Thymus (tissue), 11 donors: ENCODE data around the gene SPTBN1. TPM values are rescaled to one million over a fixed set of nuclear protein-coding genes. Genes with fewer than 3 reads are reported as not detected.

Experiments
- DNase-seq, 9 donors: peaks; one replicate each; pipeline ENCODE4 v3.0.0-alpha.2; 2013; ENCODE audit warnings: low spot score in 9 of 9, low read depth in 6 of 9, missing footprints in 1 of 9
- H3K27ac ChIP-seq, 2 donors: one replicate each; pipeline ENCODE4 v1.5.1; 2013; ENCODE audit warnings: control low read depth in 1 of 2, low read depth in 1 of 2, low read length in 1 of 2, mild to moderate bottlenecking in 1 of 2, moderate library complexity in 1 of 2
- H3K27me3 ChIP-seq, 2 donors: one replicate each; pipeline ENCODE4 v1.5.1; 2013; ENCODE audit warnings: low read length in 1 of 2; ENCODE audit not compliant: control insufficient read depth in 2 of 2, insufficient read depth in 1 of 2
- H3K36me3 ChIP-seq, 2 donors: one replicate each; pipeline ENCODE4 v1.5.1; 2013; ENCODE audit warnings: low read length in 1 of 2, mild to moderate bottlenecking in 1 of 2, moderate library complexity in 1 of 2; ENCODE audit not compliant: control insufficient read depth in 2 of 2, insufficient read depth in 2 of 2
- H3K4me1 ChIP-seq, 2 donors: one replicate each; pipeline ENCODE4 v1.5.1; 2013; ENCODE audit warnings: low read length in 2 of 2; ENCODE audit not compliant: control insufficient read depth in 2 of 2, insufficient read depth in 2 of 2
- H3K4me3 ChIP-seq, 2 donors: one replicate each; pipeline ENCODE4 v1.5.1; 2013; ENCODE audit warnings: low read length in 2 of 2, control low read depth in 1 of 2, mild to moderate bottlenecking in 1 of 2
- H3K9me3 ChIP-seq, 2 donors: one replicate each; pipeline ENCODE4 v1.5.1; 2013; ENCODE audit warnings: low read length in 1 of 2, mild to moderate bottlenecking in 1 of 2; ENCODE audit not compliant: control insufficient read depth in 2 of 2, insufficient read depth in 1 of 2
- WGBS: extraction: QIAGEN DNeasy Blood & Tissue Kit; methylation state at CpG from one replicate; pipeline ENCODE4 v1.1.7; 2013; 5-methylcytosine and 5-hydroxymethylcytosine counted together
- polyA plus RNA-seq: library from polyadenylated mRNA; stranded (reverse); fragments of 200-250 nt; gene quantifications from one replicate; pipeline ENCODE4 v1.2.3, GENCODE V29; 2013
- total RNA-seq: library from RNA; stranded (reverse); fragments of 120-200 nt; gene quantifications from one replicate; pipeline ENCODE4 v1.2.4, GENCODE V29; 2013
- donor health status: healthy.

The SPTBN1 gene
- total and polyA plus RNA-seq, 2 donors = 37.1 to 74.4 TPM

DNA sequence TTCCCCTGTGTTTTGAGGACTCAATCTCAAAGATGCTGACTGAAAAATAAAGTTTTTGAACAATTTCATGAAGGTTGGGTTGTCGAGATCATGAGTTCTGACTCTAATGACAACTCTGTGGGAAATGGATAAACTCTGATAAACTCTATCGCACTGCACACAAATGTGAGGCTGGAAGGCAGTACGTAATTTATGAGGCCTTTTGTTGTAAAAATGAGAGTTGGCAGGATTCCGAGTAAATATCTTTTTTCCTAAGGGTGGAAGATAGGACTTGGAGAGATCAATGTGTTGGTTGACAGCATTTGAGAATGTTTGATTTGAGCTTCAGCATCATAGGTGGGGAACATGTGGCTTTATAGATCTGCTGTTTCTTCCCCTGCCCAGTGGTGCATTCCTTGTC is 90.4 kb downstream of the SPTBN1 start:
- no peaks in the 10 kb centered on the region for H3K36me3 ChIP-seq
- peaks cover 0 to 2% of the 10 kb centered on the region in 2 donors for H3K9me3 ChIP-seq
- no peak overlapping the region for H3K27ac ChIP-seq
- no peak for DNase-seq
- peaks cover 6 to 16% of the 10 kb centered on the region in 2 donors for H3K4me1 ChIP-seq
- H3K27me3 ChIP-seq = no peaks in the 10 kb centered on the region
- no peak overlapping the region for H3K4me3 ChIP-seq
- WGBS = 98% methylated on average over 4 of the region's 4 CpGs

- H3K27ac ChIP-seq = no peak overlapping the region
- no peak for DNase-seq
- H3K36me3 ChIP-seq = no peaks in the 10 kb centered on the region
- WGBS = 79% methylated on average over 5 of the region's 5 CpGs
- peaks cover 7 to 16% of the 10 kb centered on the region in 2 donors for H3K4me1 ChIP-seq
- no peak overlapping the region for H3K4me3 ChIP-seq
- H3K9me3 ChIP-seq = peaks cover 0 to 2% of the 10 kb centered on the region in 2 donors
- no peaks in the 10 kb centered on the region for H3K27me3 ChIP-seq
Measured at GRCh38 chr2:54546923-54547720, 91.0 kb downstream of the SPTBN1 start.

DNA sequence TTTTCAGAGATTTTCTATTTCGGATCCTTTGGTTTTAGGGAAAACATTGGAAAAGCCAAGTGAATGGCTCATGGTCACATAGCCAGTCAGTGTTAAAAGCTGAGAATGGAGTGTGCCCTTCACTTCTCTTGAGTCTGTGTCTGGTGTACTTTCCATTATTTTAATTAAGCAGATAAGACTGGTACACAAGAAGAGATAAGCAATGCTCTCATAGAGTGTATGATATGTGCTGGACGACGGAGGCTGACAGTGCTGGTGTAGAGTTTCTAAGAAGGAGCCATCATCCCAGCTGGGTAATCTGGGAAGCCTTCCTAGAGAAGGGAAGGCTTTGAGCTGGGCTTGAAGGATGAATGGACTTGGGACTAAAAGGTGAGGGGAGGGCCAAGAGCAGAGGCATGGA is 93.3 kb downstream of the SPTBN1 start:
- DNase-seq = no peak
- 97% methylated on average over 3 of the region's 3 CpGs for WGBS
- H3K27ac ChIP-seq = no peak overlapping the region

GRCh38 chr2:54549917-54550518 is 93.9 kb downstream of the SPTBN1 start:
- H3K36me3 ChIP-seq = no peaks in the 10 kb centered on the region
- no peak overlapping the region for H3K27ac ChIP-seq
- peaks cover 0 to 2% of the 10 kb centered on the region in 2 donors for H3K9me3 ChIP-seq
- H3K4me1 ChIP-seq = peaks cover 7 to 25% of the 10 kb centered on the region in 2 donors
- no peak overlapping the region for H3K4me3 ChIP-seq
- WGBS = 88% methylated on average over 4 of the region's 4 CpGs
- no peaks in the 10 kb centered on the region for H3K27me3 ChIP-seq
- no peak for DNase-seq

More for the DNA sequence above, 93.3 kb downstream of the SPTBN1 start:
- Histone ChIP-seq H3K4me1 (peaks cover 7 to 25% of the 10 kb centered on the region in 2 donors), H3K36me3 (no peaks in the 10 kb centered on the region), H3K4me3 (no peak overlapping the region), H3K9me3 (peaks cover 0 to 2% of the 10 kb centered on the region in 2 donors), H3K27me3 (no peaks in the 10 kb centered on the region)

DNA sequence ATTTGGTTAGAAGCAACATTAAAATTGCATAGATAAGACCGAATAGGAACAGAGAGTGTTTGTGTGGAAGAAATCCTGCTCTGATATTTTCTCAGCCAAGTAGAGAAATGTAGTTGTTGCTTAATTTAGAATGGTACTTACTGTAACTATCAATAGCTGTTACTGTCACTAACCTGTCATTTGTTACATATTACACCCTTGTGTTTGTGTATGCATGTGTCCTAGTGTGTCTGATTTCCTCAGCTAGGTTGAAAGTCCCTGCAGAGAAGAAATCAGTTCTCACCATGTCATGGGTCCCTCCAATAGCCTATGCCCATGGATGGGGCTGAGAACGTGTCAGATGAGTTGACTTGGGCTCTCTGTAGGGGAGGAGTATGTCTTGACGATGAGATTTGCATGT is 94.4 kb downstream of the SPTBN1 start:
- Histone ChIP-seq H3K27me3 (no peaks in the 10 kb centered on the region), H3K4me1 (peaks cover 7 to 25% of the 10 kb centered on the region in 2 donors), H3K36me3 (no peaks in the 10 kb centered on the region), H3K27ac (no peak overlapping the region), H3K4me3 (no peak overlapping the region), H3K9me3 (peaks cover 0 to 2% of the 10 kb centered on the region in 2 donors)
- DNase-seq = no peak
- WGBS = 94% methylated on average over 3 of the region's 3 CpGs

DNA sequence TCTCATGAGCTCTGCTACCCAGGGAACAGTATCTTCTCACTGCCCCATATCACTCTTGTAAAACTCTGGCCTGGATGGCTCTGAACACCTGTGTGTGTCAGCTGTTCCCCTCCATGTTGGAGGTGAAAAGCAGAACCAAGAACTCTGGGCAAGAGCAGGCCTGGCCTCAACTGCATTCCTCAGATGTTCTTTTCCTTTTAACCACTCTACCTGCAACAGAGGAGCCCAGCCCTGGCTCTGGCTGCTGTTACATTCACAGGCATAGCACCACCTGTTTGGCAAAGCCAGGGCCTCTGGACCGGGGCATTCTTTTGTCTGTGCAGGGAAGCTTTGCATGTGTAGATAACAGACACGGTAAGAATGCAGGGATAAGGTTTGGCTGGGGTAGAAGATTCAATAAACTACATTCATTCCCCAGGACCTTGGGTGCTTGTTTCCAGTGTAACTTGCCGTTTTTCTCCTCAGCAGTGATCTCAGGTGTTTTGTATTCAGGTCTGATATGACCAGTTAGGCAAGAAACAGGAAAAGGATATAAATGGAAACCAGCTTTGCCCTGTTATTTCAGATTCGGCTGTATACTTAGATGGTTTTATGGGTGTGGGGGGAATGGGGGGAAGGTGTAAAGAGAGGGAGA is 95.1 kb downstream of the SPTBN1 start:
- Histone ChIP-seq H3K27ac (peak overlapping the region; percentile 42 to 52), H3K9me3 (peaks cover 0 to 2% of the 10 kb centered on the region in 2 donors), H3K36me3 (no peaks in the 10 kb centered on the region), H3K4me1 (peaks cover 7 to 32% of the 10 kb centered on the region in 2 donors), H3K4me3 (no peak overlapping the region), H3K27me3 (no peaks in the 10 kb centered on the region)
- DNase-seq = peak in 1 of 9 donors; percentile 57
- WGBS = 44% methylated on average over 4 of the region's 4 CpGs

- DNase-seq = no peak
- peaks cover 11 to 46% of the 10 kb centered on the region in 2 donors for H3K4me1 ChIP-seq
- H3K27ac ChIP-seq = no peak overlapping the region
Measured at GRCh38 chr2:54553075-54553474, 96.9 kb downstream of the SPTBN1 start.

GRCh38 chr2:54553775-54554174 is 97.6 kb downstream of the SPTBN1 start:
- no peaks in the 10 kb centered on the region for H3K27me3 ChIP-seq
- no peak overlapping the region for H3K4me3 ChIP-seq
- no peaks in the 10 kb centered on the region for H3K36me3 ChIP-seq
- WGBS = 97% methylated on average over 1 of the region's 1 CpG
- H3K4me1 ChIP-seq = peaks cover 11 to 46% of the 10 kb centered on the region in 2 donors
- no peak for DNase-seq
- H3K9me3 ChIP-seq = peaks cover 0 to 2% of the 10 kb centered on the region in 2 donors
- H3K27ac ChIP-seq = no peak overlapping the region

More at GRCh38 chr2:54553075-54553474, 96.9 kb downstream of the SPTBN1 start:
- H3K9me3 ChIP-seq = peaks cover 0 to 2% of the 10 kb centered on the region in 2 donors
- 97% methylated on average over 2 of the region's 2 CpGs for WGBS
- no peaks in the 10 kb centered on the region for H3K36me3 ChIP-seq
- H3K27me3 ChIP-seq = no peaks in the 10 kb centered on the region
- no peak overlapping the region for H3K4me3 ChIP-seq

DNA sequence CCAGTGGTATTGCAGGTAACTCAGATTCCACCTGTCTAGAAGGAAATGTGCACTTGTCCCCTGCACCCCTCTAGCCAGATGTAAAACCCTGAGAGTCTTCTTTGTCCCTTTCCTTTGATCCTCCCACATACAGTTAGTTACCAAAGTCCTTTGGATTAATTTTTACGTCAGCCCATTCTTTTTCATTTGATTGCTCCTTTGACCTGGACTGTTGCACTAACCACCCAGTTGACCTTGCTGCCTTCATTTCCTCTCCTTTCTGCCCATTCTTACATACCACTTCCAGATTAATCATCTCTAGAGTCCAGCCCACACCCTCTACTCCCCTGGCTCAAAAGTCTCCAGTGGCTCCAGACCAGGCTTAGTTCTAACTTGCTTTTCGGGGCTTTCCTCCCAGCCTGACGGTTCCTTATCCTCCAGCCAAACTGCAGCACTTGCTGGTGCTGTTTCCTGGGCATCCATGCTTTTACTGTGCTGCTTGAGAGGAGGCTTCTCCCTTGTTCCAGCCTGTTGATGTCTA is 99.3 kb downstream of the SPTBN1 start:
- no peak overlapping the region for H3K27ac ChIP-seq
- H3K36me3 ChIP-seq = no peaks in the 10 kb centered on the region
- no peak overlapping the region for H3K4me3 ChIP-seq
- no peak for DNase-seq
- H3K9me3 ChIP-seq = no peaks in the 10 kb centered on the region
- peaks cover 11 to 39% of the 10 kb centered on the region in 2 donors for H3K4me1 ChIP-seq
- 92% methylated on average over 3 of the region's 3 CpGs for WGBS
- no peaks in the 10 kb centered on the region for H3K27me3 ChIP-seq
